SHP77 treated with DMSO at 0.1 percent for 48 hours (cell line): ENCODE data around the gene MALRD1.
"Not testable (repeated sequence)": the region's sequence is repeated elsewhere in the genome, so short reads cannot be mapped to it uniquely, and the experiment has no call there.

Experiments used
- DNase-seq: peaks from one replicate; lab custom pipeline; 2025; lab: John Stamatoyannopoulos, UW

Gene MALRD1

DNA sequence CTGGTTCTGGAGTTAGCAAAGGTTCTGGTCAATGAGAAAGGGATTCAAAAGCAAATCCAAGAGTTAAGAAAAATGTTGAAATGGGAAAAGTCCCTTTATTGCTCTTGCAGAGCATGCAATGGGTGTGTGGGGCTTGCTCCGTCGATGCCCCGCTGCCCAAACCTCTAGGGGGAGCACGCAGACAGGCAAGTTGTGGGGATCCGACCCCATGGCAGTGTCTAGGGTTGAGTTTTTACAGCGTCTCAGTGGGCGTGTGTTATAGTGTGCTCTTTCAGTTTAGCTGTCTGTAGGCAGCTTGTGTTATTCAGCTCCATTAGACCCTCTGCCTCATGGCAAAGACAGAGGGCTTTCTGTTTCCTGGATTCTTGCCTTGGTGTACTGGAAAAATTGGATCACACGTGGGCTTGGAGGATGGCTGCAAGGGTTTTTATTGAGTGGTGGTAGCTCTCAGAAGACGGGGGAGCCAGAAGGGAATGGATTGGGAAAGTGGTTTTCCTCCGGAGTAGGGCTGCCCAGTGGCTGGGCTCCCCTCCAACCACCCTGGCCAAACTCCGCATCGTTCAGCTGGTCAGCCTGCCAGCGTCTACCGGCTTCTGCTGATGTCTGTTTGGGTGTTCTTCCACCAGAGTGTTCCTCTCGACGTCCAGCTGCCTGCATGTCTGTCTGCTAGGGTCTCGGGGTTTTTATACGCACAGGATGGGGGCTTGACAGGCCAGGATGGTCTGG is 665.4 kb downstream of the MALRD1 start:
- no peak for DNase-seq

GRCh38 chr10:19719284-19719683 is 670.7 kb downstream of the MALRD1 start:
- no peak for DNase-seq

- DNase-seq: no peak
Measured at GRCh38 chr10:19724287-19724686, 675.7 kb downstream of the MALRD1 start.

DNA sequence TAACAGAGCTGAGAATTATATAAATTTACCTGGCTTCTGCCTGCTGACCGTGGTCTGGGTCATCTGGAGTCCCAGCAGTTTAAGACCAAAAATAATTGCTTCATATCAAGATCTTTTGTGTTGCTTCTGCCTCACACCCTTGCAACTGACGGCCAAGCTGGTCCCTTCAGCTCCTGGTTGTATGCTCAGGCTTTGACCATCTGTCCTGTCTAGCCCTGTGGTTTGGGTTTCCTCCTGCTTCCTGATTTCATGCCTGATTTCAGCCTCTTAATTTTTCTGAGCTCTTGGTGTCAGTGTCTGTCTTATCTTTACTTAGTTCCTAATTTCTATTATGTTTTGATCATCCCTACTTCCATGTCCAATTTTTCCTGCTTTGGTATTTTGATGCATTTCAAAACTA is 679.8 kb downstream of the MALRD1 start:
- no peak for DNase-seq

DNA sequence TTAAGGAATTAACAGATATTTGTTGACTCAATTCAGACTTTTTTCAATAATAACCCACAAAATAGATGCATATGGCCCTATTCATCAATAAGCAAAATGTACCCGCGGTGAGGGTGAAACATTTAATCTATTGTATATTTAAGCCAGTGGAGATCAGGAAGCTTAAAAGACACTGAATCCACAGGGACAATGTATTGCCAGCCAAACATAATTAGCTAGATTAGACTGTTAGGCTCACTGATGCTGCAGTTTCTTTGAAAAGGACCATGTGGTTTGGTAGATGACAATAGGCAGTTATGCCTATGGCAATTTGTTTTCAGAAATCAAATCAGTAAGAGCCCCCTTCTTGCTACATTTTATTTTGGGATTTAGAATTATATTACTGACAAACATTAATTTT is 680.4 kb downstream of the MALRD1 start:
- no peak for DNase-seq

- no peak for DNase-seq
Measured at GRCh38 chr10:19730167-19730906, 681.7 kb downstream of the MALRD1 start.

DNA sequence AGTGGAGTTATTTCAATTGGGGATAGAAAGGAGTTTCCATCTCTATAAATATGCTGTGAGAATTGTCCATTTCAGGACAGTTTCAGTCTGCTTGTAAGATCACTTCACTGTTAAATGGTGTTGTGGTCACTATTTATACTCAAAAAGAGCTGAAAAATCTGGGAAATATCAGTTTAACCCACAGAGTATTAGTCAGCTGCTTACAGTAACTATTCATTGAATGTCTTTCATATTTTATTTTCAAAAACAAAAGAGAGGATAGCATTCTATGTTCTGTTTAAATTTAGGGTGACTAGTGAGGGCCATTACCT is 682.3 kb downstream of the MALRD1 start:
- DNase-seq: no peak

- no peak for DNase-seq
Measured at GRCh38 chr10:19731560-19731959, 683.0 kb downstream of the MALRD1 start.

- no peak for DNase-seq
Measured at GRCh38 chr10:19738440-19738839, 689.8 kb downstream of the MALRD1 start.

DNA sequence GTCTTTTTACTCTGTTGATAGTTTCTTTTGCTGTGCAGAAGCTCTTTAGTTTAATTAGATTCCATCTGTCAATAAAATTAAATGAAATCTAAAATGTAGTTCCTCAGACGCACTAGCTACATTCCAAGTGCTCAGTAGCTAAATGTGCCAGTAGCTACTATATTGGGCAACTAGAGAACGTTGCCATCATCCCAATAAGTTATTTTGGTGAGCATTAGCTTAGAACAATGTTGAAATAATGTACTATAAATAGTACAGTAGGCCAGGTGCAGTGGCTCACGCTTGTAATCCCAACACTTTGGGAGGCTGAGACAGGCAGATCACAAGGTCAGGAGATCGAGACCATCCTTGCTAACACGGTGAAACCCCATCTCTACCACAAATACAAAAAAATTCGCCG is 690.6 kb downstream of the MALRD1 start:
- DNase-seq: not testable (repeated sequence)

DNA sequence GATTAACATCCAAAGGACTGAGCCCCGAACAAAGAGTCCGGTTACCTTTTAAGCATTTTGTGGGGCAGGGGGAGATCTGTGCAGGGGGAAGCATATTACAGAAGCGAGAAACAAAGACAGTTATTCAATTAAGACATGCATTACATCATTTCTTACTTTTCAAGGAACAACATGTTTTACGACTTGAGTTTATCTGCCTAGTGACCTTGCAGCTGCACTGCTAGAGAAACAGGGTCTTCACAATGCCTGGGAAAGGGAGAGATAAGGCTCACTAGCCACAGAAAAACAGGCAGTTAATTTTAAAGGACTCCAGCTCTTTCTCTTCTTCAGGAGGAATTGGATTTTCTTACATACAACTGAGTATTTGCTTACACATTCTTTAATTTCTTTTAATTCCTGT is 693.5 kb downstream of the MALRD1 start:
- DNase-seq: not testable (repeated sequence)

DNA sequence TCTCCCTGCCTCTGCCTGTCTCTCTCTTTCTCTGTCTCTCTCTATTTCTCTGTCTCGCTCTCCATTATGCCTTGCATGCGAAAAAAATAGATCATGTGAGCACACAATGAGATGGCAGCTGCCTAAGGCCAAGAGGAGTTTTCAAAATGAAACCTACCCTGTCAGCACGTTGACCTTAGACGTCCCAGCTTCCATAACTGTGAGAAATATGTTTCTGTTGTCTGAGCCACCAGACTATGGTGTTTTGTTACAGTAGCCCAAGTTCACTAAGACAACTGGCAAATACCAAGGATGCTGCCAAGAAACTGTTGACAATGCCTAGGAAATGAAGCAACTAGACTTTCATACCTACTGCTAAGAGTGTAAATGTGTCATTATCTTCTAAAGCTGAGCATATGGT is 697.1 kb downstream of the MALRD1 start:
- DNase-seq: no peak

GRCh38 chr10:19749185-19749729 is 700.7 kb downstream of the MALRD1 start:
- DNase-seq: no peak

DNA sequence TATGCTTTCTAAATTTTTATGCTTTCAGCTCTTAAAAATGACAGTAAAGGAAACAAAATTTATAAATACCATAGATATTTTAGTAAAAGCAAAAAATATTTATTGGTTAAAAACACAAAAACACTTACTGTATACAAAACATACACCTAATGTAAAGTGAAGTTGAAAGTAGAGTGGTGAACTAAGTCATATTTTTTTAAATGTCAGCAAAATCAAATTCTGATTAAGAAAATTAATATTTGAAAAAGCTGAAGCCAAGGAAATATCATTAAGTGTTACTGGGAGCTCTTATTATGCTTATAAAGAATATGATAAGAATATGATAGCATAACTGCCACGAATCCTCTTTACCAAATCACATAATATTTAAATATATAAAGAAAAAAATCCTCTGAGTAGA is 702.4 kb downstream of the MALRD1 start:
- no peak for DNase-seq

DNA sequence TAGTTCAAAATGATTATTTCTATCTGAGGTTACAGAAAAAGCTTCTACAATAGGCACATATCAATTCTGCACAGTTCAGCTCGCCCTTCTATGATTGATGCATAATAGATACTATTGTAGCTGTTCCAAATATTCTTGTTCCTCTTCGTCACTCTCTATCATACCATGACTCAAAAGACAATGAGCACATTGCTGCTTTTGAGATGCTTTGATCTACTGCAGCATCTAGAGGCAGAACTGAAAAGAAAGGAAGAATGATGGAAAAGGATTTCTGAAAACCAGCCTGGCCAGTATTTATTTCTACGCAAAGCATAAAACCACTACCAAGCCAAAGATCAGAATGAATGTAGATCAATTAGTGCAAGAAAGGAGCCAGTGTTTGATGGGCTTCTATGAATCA is 708.3 kb downstream of the MALRD1 start:
- no peak for DNase-seq

DNA sequence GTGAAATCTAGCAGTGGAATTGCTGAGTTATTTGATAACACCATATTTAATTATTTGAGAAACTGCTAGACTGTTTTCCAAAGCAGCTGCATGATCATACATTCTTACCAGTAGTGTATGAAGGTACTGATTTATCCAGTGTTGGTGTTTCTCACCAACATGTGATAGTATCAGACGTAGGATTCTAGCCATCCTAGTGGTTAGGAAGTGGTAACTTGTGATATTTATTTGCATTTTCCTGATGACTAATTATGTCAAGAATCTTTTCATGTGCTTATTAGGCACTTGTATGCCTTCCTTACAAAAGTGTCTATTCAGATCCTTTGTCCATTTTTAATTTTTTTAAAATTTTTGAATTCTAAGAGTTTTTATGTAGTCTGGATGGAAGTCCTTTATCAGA is 713.4 kb downstream of the MALRD1 start:
- no peak for DNase-seq

DNA sequence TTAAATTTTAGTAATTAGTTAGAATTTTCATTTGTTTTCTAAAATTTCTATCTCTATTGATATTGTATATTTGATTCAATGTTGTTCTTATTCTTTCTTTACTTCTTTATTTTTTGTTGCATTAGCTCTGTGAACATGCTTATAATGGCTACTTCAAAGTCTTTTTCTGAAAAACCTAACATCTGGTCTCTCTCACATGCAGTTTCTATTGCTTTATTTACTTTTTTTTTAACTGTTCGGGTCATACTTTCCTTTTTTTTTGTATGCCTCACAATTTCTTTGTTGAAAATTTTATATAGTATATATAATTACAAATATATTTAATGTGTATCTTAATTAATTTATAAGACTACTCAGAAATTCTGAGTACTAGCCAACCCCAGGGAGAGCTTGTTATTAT is 715.5 kb downstream of the MALRD1 start:
- DNase-seq: no peak

GRCh38 chr10:19767876-19768275 is 719.3 kb downstream of the MALRD1 start:
- DNase-seq: no peak

DNA sequence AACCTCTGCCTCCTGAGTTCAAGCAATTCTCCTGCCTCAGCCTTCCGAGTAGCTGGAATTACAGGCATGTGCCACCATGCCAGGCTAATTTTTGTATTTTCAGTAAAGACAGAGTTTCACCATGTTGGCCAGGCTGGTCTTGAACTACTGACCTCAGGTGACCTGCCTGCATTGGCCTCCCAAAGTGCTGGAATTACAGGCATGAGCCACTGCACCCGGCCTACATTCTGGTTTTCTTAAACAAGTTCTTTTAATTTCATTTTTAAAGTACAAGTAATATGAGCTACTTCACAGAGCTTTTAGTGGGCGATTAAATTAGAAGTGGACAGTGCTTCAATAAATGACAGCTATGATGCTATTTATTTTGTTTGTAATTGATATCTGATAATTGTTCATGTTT is 721.2 kb downstream of the MALRD1 start:
- DNase-seq: not testable (repeated sequence)

DNA sequence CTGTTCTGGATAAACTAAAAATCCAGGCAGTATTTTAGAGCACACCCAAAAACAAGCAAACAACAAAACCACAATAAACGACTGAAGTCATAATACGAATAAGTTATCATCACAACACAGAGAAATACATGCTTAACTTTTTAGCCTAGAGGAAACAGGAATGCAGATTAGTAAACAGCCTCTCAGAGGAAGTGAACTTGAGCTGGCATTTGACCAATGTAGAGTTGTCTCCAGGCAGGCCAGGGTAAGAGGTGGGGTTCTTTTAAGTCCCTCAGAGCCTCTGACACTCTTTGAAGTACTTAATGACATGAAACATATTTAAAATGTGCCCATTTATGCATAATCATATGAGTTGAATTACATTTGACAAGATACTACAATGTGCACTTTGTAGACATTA is 724.4 kb downstream of the MALRD1 start:
- DNase-seq: no peak

- no peak for DNase-seq
Measured at GRCh38 chr10:19775296-19775695, 726.7 kb downstream of the MALRD1 start.

GRCh38 chr10:19777806-19778205 is 729.2 kb downstream of the MALRD1 start:
- DNase-seq: no peak

DNA sequence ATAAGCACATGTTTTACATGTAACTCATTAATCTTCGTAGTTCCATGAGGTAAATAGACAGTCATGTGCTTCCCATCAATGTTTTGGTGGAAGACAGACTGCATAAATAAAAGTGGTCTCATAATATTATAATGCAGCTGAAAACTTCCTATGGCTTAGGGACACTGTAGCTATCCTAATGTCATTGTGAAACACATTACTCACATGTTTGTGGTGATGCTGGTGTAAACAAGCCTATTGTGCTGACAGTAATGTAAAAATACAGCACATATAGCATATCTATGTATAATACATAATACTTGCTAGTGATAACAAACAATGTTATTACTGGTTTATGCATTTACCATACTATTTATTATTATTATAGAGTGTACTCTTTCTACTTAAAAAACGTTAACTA is 730.4 kb downstream of the MALRD1 start:
- no peak for DNase-seq
